Tibial nerve (tissue), 4 donors: ENCODE measurements around the gene AMOT. TPM values are rescaled to one million over a fixed set of nuclear protein-coding genes. Genes with fewer than 3 reads are reported as not detected.

ENCODE experiments used
- DNase-seq, 2 donors: peaks; one replicate each; pipeline ENCODE4 v3.0.0-alpha.2; 2019; ENCODE audit warnings: low spot score in 2 of 2
- H3K27ac ChIP-seq, 4 donors: fragments of 200-600 bp; sonication (generic) in 3 of 4; one replicate each; pipeline ENCODE4 v1.5.1; 2017 to 2019; ENCODE audit warnings: mild to moderate bottlenecking in 1 of 4
- H3K27me3 ChIP-seq, 2 donors: fragments of 200-600 bp; sonication (generic) in 1 of 2; one replicate each; pipeline versions ENCODE4 v1.5.1 to v1.6.0; 2017 to 2019
- H3K36me3 ChIP-seq, 3 donors: fragments of 200-600 bp; sonication (generic); one replicate each; pipeline ENCODE4 v1.5.1; 2018 to 2019
- H3K4me1 ChIP-seq, 4 donors: fragments of 200-600 bp; sonication (generic) in 3 of 4; one replicate each; pipeline ENCODE4 v1.5.1; 2017 to 2019
- H3K4me3 ChIP-seq, 4 donors: fragments of 200-600 bp; sonication (generic) in 3 of 4; one replicate each; pipeline ENCODE4 v1.5.1; 2017 to 2019; ENCODE audit warnings: mild to moderate bottlenecking in 1 of 4, moderate library complexity in 1 of 4
- H3K9me3 ChIP-seq, 4 donors: fragments of 200-600 bp; sonication (generic) in 3 of 4; one replicate each; pipeline ENCODE4 v1.5.1; 2017 to 2019
- EP300 ChIP-seq, 2 donors: sonication (generic); formaldehyde crosslinking; IDR thresholded peaks; one replicate each; pipeline ENCODE4 v1.6.1; 2017; ENCODE audit warnings: antibody characterized with exemption in 2 of 2, mild to moderate bottlenecking in 1 of 2
- POLR2A ChIP-seq, 2 donors: fragments of 450-650 bp; IDR thresholded peaks; one replicate each; pipeline ENCODE4 v1.6.1; 2017; ENCODE audit warnings: antibody characterized with exemption in 2 of 2, mild to moderate bottlenecking in 2 of 2, moderate library complexity in 2 of 2
- WGBS, 2 donors: methylation state at CpG; one replicate each; pipeline ENCODE4 v1.1.5; 2018; 5-methylcytosine and 5-hydroxymethylcytosine counted together
- total RNA-seq, 4 donors: library from RNA; depleted of rRNA; stranded (reverse); fragments of >200 nt; gene quantifications; one replicate each; pipeline ENCODE4 v1.1.0, GENCODE V29; 2016
- TF ChIP-seq, protein P1 (sequence below), 5 experiments: fragments of 200-600 bp in 3 of 5; fragments of 450-650 bp in 2 of 5; sonication (generic) in 3 of 5; IDR thresholded peaks; one replicate each; pipeline ENCODE4 v1.5.1; 2016 to 2019; ENCODE audit warnings: antibody characterized with exemption in 5 of 5, mild to moderate bottlenecking in 3 of 5, moderate library complexity in 2 of 5

AMOT gene
- total RNA-seq, 4 donors from 2014 or later = 22.0 to 41.2 (median 23.0) TPM

DNA sequence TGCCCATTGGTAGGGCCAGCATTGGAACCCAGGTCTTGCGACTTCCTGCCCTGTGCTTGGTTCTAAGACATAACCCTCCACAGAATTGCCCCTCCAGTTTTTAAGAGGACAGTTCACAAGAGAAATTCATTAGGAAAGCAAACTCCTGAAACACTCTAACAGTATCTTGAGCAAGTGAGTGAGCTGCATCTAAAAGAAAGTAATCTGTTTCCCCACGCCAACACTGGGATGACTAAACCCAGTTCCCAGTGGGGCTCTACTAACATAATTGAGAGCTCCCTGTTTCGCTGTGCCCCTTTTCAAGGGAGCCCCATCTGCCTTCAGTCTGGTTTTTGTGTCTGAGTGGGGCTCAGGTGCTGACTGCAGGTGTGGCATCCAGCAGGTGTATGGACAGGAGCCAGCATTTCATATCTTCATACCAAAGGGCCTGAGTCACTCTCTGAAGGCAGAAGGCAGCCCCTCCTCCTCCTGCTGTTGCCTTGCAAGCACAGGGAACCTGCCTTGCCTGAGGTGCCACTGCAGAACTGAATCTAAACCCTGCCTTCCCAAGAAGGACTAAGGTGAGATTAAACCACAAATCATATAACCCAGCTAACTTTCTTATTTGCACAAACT, 8.0 kb downstream of the AMOT start:
- Histone ChIP-seq H3K27me3 (peaks cover 0 to 13% of the 10 kb centered on the region in 2 donors), H3K9me3 (no peaks in the 10 kb centered on the region), H3K27ac (no peak overlapping the region), H3K36me3 (no peaks in the 10 kb centered on the region), H3K4me1 (no peaks in the 10 kb centered on the region), H3K4me3 (no peak overlapping the region)
- DNase-seq = no peak
- TF ChIP-seq EP300 (IDR thresholded peaks at IDR 0.05) = no peak
- TF ChIP-seq, protein P1, sequence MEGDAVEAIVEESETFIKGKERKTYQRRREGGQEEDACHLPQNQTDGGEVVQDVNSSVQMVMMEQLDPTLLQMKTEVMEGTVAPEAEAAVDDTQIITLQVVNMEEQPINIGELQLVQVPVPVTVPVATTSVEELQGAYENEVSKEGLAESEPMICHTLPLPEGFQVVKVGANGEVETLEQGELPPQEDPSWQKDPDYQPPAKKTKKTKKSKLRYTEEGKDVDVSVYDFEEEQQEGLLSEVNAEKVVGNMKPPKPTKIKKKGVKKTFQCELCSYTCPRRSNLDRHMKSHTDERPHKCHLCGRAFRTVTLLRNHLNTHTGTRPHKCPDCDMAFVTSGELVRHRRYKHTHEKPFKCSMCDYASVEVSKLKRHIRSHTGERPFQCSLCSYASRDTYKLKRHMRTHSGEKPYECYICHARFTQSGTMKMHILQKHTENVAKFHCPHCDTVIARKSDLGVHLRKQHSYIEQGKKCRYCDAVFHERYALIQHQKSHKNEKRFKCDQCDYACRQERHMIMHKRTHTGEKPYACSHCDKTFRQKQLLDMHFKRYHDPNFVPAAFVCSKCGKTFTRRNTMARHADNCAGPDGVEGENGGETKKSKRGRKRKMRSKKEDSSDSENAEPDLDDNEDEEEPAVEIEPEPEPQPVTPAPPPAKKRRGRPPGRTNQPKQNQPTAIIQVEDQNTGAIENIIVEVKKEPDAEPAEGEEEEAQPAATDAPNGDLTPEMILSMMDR (IDR thresholded peaks at IDR 0.05) = no peak
- WGBS, 2 donors = 65 to 80% methylated on average over 1 to 3 of the region's 3 CpGs

DNA sequence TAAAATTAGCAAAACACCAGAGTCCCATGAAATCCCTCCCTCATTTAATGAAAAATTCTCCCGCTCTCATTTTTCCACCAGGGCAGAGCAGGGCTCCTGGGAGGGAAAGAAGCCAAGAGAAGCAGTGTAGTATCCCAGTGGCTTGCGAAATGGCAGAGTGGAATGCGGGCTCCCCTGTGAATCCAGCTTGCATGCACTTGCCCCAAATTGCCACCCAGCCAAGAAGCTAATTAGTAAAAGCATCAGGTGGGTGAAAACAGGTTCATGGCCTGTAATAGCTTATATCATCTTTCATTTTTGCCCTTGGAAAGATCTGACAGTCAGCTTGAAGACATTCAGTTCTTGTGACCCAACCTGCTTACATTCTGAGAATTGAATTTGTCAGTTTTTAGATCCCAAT, 10.1 kb downstream of the AMOT start:
- TF ChIP-seq POLR2A (IDR thresholded peaks at IDR 0.05) (no peak), EP300 (IDR thresholded peaks at IDR 0.05) (no peak)
- TF ChIP-seq, protein P1 (IDR thresholded peaks at IDR 0.05) = no peak
- Histone ChIP-seq H3K4me3 (no peak overlapping the region), H3K9me3 (no peaks in the 10 kb centered on the region), H3K4me1 (no peaks in the 10 kb centered on the region), H3K27me3 (peaks cover 0 to 9% of the 10 kb centered on the region in 2 donors), H3K36me3 (no peaks in the 10 kb centered on the region), H3K27ac (no peak overlapping the region)
- DNase-seq = no peak
- 57 to 80% methylated on average over 3 of the region's 3 CpGs for WGBS, 2 donors

DNA sequence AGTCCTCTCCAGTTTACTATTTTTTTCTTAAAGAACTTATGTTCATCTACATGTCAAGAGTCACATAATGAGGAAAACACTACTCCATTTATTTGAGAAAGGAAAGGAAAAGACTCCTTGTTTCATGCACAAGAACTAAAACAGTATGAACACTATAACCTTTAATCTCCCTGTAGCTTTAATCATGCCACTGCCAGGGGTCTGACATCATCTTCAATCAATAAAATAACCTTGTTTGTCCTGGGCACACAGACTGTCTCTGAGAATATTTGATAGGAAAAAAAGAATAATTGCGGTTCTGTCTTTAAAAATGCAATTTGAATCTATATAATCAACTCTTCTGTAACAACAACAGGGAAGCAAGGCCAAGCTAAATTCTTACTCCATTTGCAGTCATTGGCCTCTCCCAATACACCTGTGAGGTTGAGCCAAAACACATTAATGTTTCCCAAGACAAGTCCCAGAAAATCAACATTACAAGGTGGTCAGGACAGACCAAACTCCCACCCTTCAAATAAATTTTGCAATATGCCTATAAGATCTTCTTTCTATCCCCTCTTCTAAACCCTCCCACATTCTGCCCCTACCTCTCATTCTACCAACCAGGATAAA, 13.2 kb downstream of the AMOT start:
- TF ChIP-seq POLR2A (IDR thresholded peaks at IDR 0.05) = no peak
- TF ChIP-seq, protein P1 (IDR thresholded peaks at IDR 0.05) = no peak
- no peak for TF ChIP-seq EP300 (IDR thresholded peaks at IDR 0.05)
- WGBS, 2 donors = 66 to 73% methylated on average over 1 of the region's 1 CpG
- Histone ChIP-seq H3K27me3 (peaks cover 0 to 25% of the 10 kb centered on the region in 2 donors), H3K4me3 (no peak overlapping the region), H3K9me3 (no peaks in the 10 kb centered on the region), H3K4me1 (no peaks in the 10 kb centered on the region), H3K36me3 (peaks cover 0 to 6% (median 0%) of the 10 kb centered on the region in 3 donors), H3K27ac (no peak overlapping the region)
- DNase-seq = no peak

DNA sequence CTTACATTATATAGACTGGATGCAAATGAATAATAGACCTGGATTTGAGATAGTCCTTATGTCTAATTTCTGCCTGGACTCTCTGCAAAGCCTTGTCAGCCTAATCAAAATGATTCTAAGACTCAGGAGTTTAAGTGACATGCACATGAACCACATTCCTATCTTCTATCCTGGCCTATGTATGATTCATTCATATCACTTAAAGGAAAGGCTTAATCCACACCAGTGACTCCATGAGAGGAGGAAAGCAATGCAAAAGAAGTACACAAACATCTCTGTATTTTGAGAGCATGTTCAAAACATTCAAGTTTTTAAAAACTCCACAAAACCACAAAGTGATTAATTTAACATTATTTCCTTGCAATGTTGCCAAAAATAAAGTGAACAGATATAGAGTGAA, 14.6 kb downstream of the AMOT start:
- Histone ChIP-seq H3K36me3 (peaks cover 0 to 7% (median 0%) of the 10 kb centered on the region in 3 donors), H3K27ac (no peak overlapping the region), H3K4me1 (no peaks in the 10 kb centered on the region), H3K4me3 (no peak overlapping the region), H3K9me3 (no peaks in the 10 kb centered on the region), H3K27me3 (peaks cover 0 to 31% of the 10 kb centered on the region in 2 donors)
- TF ChIP-seq, protein P1 (IDR thresholded peaks at IDR 0.05) = no peak
- TF ChIP-seq EP300 (IDR thresholded peaks at IDR 0.05) (no peak), POLR2A (IDR thresholded peaks at IDR 0.05) (no peak)
- DNase-seq = no peak

DNA sequence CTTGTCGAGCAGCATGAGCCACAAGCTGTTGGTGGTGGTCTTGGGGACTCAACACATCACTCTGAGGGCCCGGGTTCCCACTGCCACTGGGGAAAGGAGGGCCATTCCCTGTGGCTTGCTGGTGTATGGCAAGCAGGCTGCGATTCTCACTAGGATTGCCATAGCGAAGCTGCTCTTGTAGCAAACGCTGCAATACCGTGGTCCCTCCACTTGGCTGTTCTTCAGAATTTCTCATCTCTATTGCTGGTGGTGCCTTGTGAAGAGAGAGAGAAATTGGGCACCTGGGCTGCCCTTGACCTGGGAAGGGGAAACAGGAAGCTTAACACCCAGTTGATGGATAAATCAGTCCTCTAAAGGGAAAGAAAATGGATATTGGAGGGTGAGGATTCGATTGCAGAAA, 17.7 kb downstream of the AMOT start:
- no peak for DNase-seq
- TF ChIP-seq, protein P1 (IDR thresholded peaks at IDR 0.05) = no peak
- H3K27ac ChIP-seq = no peak overlapping the region
- H3K9me3 ChIP-seq = no peaks in the 10 kb centered on the region
- WGBS, 2 donors = 65 to 100% methylated on average over 5 to 7 of the region's 7 CpGs
- peaks cover 0 to 7% (median 0%) of the 10 kb centered on the region in 3 donors for H3K36me3 ChIP-seq
- peaks cover 0 to 16% (median 0%) of the 10 kb centered on the region in 4 donors for H3K4me1 ChIP-seq
- H3K4me3 ChIP-seq = no peak overlapping the region
- peaks cover 0 to 31% of the 10 kb centered on the region in 2 donors for H3K27me3 ChIP-seq
